Renal cortex interstitium (tissue), 11 donors: ENCODE data around the gene DDIT3. TPM values are rescaled to one million over a fixed set of nuclear protein-coding genes. Genes with fewer than 3 reads are reported as not detected.

ENCODE experiments used
- DNase-seq, 11 donors: peaks; one replicate each; pipeline ENCODE4 v3.0.0-alpha.2; 2013; ENCODE audit warnings: low read depth in 9 of 11, low spot score in 4 of 11; ENCODE audit errors: extremely low read depth in 1 of 11
- polyA plus RNA-seq, 3 donors: library from polyadenylated mRNA; unstranded; fragments of 120-200 nt; gene quantifications; one replicate each; pipeline ENCODE4 v1.2.1, GENCODE V29; 2013; ENCODE audit not compliant: insufficient read length in 3 of 3

The DDIT3 gene
- polyA plus RNA-seq, 3 donors, result 28.4 to 36.2 (median 31.4) TPM

GRCh38 chr12:57550641-57551549 lies 30.6 kb upstream of the DDIT3 start:
- DNase-seq, result no peak

DNA sequence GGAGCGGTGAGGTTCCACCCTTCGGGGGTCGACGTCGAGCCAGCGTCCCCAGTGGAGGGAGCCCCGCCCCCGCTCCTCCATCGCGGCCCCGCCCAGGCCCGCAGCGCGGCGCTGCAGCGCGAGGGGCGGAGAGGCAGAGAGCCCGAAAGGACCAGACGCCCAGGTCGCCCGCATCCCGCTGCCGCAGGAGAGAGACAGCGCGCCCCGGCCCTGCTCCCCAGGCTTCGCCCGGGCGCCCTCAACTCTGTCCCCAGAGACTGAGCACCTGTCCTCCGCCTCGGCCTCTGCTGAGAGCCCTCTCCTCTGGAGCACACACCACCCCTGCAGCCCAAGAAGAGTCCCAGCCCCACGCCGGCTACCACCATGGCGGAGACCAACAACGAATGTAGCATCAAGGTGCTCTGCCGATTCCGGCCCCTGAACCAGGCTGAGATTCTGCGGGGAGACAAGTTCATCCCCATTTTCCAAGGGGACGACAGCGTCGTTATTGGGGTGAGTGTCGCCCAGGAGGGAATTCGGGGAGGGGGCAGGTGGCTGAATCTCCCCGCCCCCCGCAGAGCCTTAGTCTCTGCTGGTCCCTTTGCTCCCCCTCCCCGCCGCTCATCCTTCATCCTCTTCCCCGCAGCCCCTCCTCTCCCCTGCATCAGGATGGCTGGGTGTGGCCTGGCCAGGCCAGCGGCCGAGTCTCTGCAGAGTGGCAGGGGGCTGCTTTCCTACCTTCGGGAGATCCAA lies 29.8 kb upstream of the DDIT3 start, which contains the start of gene KIF5A:
Gene KIF5A (plus strand): TSS at position 136 of the 732 bp plus-strand sequence. CDS start 228 bp downstream, at position 364.
- no peak for DNase-seq

DNA sequence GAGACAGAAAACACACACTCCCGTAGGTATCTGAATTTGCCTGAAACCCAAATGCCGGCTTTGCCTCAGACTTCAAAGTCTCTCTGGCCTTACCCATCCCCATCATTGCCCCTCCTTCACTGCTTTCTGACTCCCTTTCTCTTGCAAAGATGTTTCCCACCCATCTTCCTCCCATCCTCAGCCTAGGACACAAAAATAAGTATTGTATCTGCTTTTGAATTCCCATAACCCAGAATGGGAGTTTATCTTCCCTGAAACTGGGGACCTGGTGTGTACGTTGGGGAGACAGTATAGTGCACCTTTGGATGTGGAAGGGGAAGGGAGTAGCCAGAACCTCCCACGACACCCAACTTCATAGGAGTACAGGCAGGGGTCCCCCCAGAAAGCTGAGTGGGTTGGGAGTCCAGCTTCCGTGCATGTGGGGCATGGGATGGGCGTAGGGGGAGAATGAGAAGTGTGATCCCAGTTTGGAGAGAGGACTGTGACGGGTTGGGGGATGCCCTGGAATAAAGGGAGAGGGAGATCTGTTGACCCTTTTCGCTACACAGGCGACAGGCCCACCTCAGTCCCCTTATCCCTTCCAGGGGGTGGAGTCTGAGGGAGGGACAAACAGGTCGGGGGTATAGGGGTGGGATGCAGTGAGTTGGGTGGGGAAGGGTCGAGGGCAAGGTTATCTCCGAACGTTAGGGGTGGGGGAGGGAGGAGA lies 29.0 kb upstream of the DDIT3 start:
- DNase-seq, result no peak

DNA sequence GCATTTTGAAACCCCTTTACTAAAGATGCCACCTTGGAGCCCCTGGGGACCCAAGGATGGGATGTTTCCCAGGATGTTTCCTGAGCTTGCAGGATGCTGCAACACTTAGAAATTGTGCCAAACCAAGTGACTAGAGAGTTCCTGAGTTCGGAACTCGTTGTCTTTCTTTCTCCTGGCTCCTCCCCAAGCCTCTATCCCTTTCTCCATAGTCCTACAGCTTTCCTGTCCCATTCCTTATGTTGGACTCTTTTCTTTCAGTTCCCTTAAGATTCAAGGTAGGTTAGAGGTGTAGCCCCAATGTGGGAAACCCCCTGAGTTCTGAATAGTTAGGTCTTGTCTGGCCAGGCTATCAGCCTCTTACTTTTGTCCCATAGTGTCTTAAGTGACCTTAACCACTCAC lies 28.2 kb upstream of the DDIT3 start:
- DNase-seq, result no peak

DNA sequence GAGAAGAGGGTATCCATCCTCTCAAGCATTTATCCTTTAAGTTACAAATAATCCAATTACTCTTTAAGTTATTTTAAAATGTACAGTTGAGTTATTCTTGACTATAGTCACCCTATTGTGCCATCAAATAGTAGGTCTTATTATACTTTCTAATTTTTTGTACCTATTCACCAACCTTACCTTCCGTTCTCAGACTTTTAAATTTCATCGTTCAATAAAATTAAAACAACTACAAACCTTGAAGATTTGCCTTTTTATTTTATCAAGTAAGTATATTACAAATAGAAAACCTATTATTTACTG lies 27.6 kb upstream of the DDIT3 start:
- DNase-seq, result no peak

- no peak for DNase-seq
Observed at GRCh38 chr12:57547288-57548012, 27.1 kb upstream of the DDIT3 start.

- DNase-seq, result peak; percentile 90 to 96 (median 93)
Observed at GRCh38 chr12:57546438-57547287, 26.3 kb upstream of the DDIT3 start, which contains the start of gene DCTN2. DCTN2 (minus strand) TSS chr12:57547192; CDS start chr12:57547063, 129 bp downstream.

DNA sequence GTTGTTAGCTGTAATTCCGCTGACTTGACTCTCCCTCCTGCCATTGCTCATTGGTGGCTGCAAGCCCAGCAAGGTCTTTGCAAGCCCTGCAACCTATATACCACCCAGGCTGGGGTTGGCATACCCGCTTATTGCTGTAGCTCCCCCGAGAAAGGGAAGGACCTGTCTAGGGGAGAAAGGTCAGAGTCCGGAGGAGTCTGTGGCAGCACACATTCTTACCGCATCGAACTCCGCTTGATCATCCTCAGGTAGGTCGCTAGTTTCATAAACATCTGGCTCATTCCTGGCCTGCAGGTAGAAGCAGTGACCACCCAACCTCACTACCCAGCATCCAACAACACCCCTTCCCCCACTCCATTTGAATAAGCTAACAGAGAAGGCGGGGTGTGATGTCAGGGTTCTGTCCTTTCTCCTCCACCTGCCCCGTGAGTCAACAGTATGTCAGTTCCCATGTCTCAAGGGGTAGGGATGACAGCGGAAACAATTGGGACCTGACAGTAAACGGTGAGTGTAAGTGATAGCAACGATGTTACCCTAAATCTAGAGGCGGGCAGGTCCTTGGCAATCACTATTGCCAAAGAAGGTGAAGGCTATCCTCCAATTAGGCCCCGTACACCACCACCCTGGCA lies 25.6 kb upstream of the DDIT3 start:
- DNase-seq, result no peak

DNA sequence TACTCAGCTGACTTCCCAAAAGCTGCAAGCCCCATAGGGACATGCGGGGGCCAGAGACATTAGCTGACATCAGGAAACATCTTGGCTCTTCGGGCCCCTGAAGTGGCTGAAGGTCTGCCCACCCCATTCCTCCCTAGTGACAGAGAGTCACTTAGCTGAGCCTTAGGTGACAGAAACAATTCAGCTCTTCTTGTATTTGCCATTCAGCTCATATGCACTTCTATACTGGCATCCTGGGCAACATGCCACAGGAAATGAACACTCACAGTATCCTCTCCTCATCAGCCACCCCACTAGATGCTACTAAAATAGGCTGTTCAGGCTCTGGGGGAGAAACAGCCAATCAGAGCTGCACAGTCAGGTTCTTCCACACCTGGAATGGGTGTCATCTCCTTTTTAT lies 23.3 kb upstream of the DDIT3 start:
- DNase-seq, result no peak

- DNase-seq, result no peak
Observed at GRCh38 chr12:57541717-57542116, 21.4 kb upstream of the DDIT3 start.

DNA sequence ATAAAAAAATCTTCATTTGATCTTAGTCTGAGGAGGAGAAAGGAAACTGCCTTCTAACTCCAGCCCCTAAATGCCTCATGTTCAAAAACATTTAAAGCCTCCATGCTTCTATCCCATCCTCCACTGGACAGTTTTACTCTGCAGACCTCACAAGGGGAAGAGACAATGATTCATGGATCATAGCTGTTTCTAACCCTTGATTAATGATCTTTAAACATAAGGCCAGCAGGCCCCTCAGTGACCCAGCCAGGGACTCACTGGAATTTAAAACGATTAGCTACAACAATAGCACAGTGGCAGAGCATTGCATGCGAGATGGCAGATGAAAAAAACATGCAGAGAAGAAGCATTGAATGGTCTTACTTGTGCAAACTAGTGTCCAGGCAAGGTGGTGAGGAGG lies 20.7 kb upstream of the DDIT3 start:
- DNase-seq, result no peak

DNA sequence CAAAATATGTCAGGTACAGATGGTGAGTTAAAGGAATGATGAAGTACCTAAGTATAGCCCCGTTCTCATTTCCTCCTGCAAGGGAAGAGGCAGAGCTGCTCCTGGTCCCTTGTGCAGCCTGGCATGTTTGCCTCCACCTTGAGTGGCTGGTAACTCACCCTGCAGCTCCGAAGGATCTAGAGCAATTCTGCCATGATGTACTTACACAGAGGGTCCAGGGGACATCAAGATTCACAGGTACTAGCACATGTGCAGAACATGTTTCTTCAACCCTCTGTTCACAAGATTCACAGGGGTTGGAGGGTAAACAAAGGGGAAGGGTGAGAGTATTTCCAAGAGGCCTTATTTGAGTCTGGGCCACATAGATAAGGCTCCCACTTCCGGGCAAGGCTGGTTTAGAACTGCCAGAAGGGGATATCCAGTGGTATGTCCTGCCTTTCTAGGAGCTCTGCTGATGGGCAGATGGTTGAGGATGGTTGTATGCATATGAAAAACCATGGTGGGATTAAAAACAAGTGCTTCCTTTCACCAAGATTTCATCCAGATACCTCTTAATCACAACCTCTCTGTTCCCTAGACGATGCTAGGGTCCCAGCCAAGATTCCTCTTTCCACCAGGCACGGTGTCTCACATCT lies 18.9 kb upstream of the DDIT3 start:
- DNase-seq, result no peak

DNA sequence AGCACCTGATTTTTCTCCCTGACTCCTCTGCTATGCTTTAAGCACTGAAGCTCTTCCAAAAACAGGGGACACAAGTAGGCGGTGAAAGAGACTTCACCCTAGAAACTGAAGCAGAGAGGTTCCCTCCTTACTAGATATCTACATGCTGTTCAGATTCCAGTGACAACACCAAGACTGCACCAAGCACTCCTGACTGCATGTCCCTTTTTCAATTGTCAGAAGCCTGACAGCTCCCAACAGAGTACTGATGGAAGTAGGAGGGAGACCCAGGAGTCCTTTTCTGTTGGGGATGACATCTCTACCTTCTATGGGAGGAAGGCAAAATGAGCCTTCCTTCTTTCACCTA lies 16.3 kb upstream of the DDIT3 start:
- no peak for DNase-seq

- DNase-seq, result no peak
Observed at GRCh38 chr12:57535764-57536596, 15.7 kb upstream of the DDIT3 start.

DNA sequence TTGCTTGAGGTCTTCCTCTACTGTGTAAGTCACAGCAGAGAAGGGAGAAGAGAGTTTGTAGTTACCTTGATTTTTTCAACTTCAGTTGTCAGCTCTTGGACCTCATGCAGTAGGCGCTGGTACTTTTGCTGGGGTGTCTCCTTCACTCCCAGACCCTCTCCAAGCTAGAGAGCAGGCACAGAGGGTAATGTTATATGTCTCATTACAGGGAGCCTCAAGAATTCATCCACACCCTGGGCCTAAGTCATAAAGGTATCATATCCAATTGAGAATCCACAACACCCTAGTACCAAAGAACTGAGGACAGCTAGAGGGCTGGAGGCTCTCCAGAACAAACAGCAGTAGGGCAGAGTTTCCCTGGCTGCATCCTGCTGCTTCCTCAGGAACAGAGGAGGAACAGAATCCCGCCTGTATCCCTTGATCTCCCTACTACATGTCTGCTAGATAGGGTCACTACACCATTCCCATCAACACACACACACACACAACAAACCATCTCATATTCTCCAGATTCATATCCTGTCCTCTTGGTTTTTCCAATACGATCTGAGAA lies 14.8 kb upstream of the DDIT3 start:
- no peak for DNase-seq

DNA sequence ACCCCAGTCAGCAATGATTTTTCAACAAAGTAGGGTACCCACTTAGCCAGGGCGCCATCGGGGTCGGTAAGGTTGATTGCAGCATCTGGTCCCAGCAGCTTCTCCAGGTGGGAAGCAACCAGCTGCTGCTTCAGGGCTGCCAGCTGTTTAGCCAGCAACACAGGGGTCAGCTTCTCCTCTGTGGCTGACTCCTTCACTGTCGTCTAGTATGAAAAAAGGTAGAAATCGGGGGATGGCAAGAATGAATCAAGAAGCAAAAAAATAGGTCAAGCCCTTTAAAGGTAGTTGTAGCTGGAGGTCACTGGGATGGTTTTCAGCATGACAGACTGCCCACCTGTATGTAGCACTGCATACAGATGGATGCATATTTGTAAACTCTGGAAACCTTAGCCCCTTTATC lies 13.9 kb upstream of the DDIT3 start:
- no peak for DNase-seq
